A549 (cell line): ENCODE results near the gene CPLANE2. TPM values are rescaled to one million over a fixed set of nuclear protein-coding genes. Genes with fewer than 3 reads are reported as not detected.

ENCODE experiments used
- ATAC-seq, 2 experiments: fragments of 200-7000 bp in 1 of 2; fragments of >200 bp in 1 of 2; cut with Nextera tagmentation in 1 of 2; cut with Tn5 transposase in 1 of 2; 3 replicates each; pipeline versions ENCODE4 v1.8.0 to v1.9.1; 2018 to 2020; ENCODE audit warnings: mild to moderate bottlenecking in 1 of 2, moderate library complexity in 1 of 2
- CTCF ChIA-PET: fragments of 300-600 bp; sonication (Branson Sonifier 250); formaldehyde crosslinking; extraction: SDS; loops from one replicate; lab custom pipeline; 2021; ENCODE audit warnings: antibody characterized with exemption, inconsistent platforms; lab: Yijun Ruan, JAX
- POLR2A ChIA-PET: fragments of 350-600 bp; formaldehyde crosslinking; extraction: SDS; loops from one replicate; lab custom pipeline; 2021; ENCODE audit warnings: antibody characterized with exemption, inconsistent platforms; lab: Yijun Ruan, JAX
- DNase-seq, 2 experiments: peaks; one replicate each; pipeline versions ENCODE4 v3.0.0 to v3.0.0-alpha.2; 2011 to 2016; ENCODE audit warnings: low read depth in 1 of 2, low spot score in 1 of 2
- FAIRE-seq: peaks from 2 replicates; lab custom pipeline; 2011; peaks lifted over from hg19 to GRCh38; lab: Jason Lieb, UNC
- H3K27ac ChIP-seq, 2 experiments: fragments of >200 bp; sonication (Bioruptor Twin); formaldehyde crosslinking; 3 replicates each; pipeline ENCODE4 v1.5.1; 2016 to 2017
- H3K4me1 ChIP-seq: fragments of >200 bp; sonication (Bioruptor Twin); formaldehyde crosslinking; 3 replicates; pipeline ENCODE4 v1.6.1; 2016
- H3K4me2 ChIP-seq: fragments of >200 bp; sonication (Bioruptor Twin); formaldehyde crosslinking; 3 replicates; pipeline ENCODE4 v1.6.1; 2016
- H3K4me3 ChIP-seq: fragments of >200 bp; sonication (Bioruptor Twin); formaldehyde crosslinking; 3 replicates; pipeline ENCODE4 v1.5.1; 2016
- H3K9me3 ChIP-seq: fragments of >200 bp; sonication (Bioruptor Twin); formaldehyde crosslinking; 3 replicates; pipeline ENCODE4 v1.6.1; 2016
- BCL3 ChIP-seq: fragments of >200 bp; sonication (Bioruptor Twin); formaldehyde crosslinking; IDR thresholded peaks from 3 replicates; pipeline ENCODE4 v1.6.1; 2016
- BHLHE40 ChIP-seq: IDR thresholded peaks from 2 replicates; pipeline ENCODE4 v1.6.1; 2012; ENCODE audit warnings: low read depth, low read length, inconsistent platforms
- CBX8 ChIP-seq: fragments of 200-600 bp; sonication (generic); IDR thresholded peaks from 2 replicates; pipeline ENCODE4 v1.6.1; 2016
- CHD2 ChIP-seq: fragments of 150-350 bp; IDR thresholded peaks from 2 replicates; pipeline ENCODE4 v1.6.1; 2014; ENCODE audit warnings: low read length; ENCODE audit not compliant: partially characterized antibody
- CHD4 ChIP-seq: fragments of 200-600 bp; sonication (generic); IDR thresholded peaks from 2 replicates; pipeline ENCODE4 v1.6.1; 2016; ENCODE audit warnings: antibody characterized with exemption, mild to moderate bottlenecking, borderline replicate concordance
- CTCF ChIP-seq: fragments of >200 bp; sonication (Bioruptor Twin); formaldehyde crosslinking; IDR thresholded peaks from 3 replicates; pipeline ENCODE4 v1.5.1; 2016
- E2F6 ChIP-seq: IDR thresholded peaks from 2 replicates; pipeline ENCODE4 v1.6.1; 2012; ENCODE audit warnings: low read depth, borderline replicate concordance
- EP300 ChIP-seq, 2 experiments: fragments of >200 bp; sonication (Bioruptor Twin); formaldehyde crosslinking; IDR thresholded peaks; 2 replicates in 1 of 2; 3 replicates in 1 of 2; pipeline ENCODE4 v1.6.1; 2016 to 2017
- ESRRA ChIP-seq: fragments of 150-350 bp; IDR thresholded peaks from 2 replicates; pipeline ENCODE4 v1.6.1; 2014; ENCODE audit warnings: mild to moderate bottlenecking, low read length, borderline replicate concordance
- FOSB ChIP-seq: fragments of 250-450 bp; sonication (Bioruptor Pico); IDR thresholded peaks from 2 replicates; pipeline ENCODE4 v1.5.0; 2020; ENCODE audit warnings: mild to moderate bottlenecking, moderate library complexity
- GATA3 ChIP-seq: IDR thresholded peaks from 2 replicates; pipeline ENCODE4 v1.6.1; 2012; ENCODE audit warnings: borderline replicate concordance
- HEYL ChIP-seq: fragments of 250-450 bp; sonication (Bioruptor Pico); IDR thresholded peaks from 2 replicates; pipeline ENCODE4 v1.8.0; 2021; ENCODE audit warnings: mild to moderate bottlenecking, moderate library complexity
- HOXA7 ChIP-seq: fragments of 250-450 bp; sonication (Bioruptor Pico); IDR thresholded peaks from 2 replicates; pipeline ENCODE4 v1.5.0; 2020; ENCODE audit warnings: mild to moderate bottlenecking, moderate library complexity
- JUNB ChIP-seq: fragments of >200 bp; sonication (Bioruptor Twin); formaldehyde crosslinking; IDR thresholded peaks from 2 replicates; pipeline ENCODE4 v1.6.1; 2016
- KDM1A ChIP-seq: fragments of 200-600 bp; sonication (generic); IDR thresholded peaks from 2 replicates; pipeline ENCODE4 v1.6.1; 2016; ENCODE audit warnings: low read depth, mild to moderate bottlenecking
- MAFK ChIP-seq: fragments of 450-650 bp; IDR thresholded peaks from 2 replicates; pipeline ENCODE4 v1.6.1; 2014; ENCODE audit not compliant: partially characterized antibody
- MAZ ChIP-seq: fragments of 150-350 bp; IDR thresholded peaks from 2 replicates; pipeline ENCODE4 v1.6.1; 2014; ENCODE audit warnings: antibody characterized with exemption, low read depth, low read length, borderline replicate concordance
- MYC ChIP-seq: IDR thresholded peaks from 2 replicates; pipeline ENCODE4 v1.6.1; 2012; ENCODE audit warnings: mild to moderate bottlenecking, inconsistent platforms, low read length, improper control_type of control experiment, borderline replicate concordance
- NFE2L2 ChIP-seq: fragments of 150-350 bp; conservative IDR thresholded peaks from 2 replicates; pipeline ENCODE4 v1.6.1; 2014; ENCODE audit warnings: low read length
- NR3C1 ChIP-seq: fragments of >200 bp; sonication (Bioruptor Twin); formaldehyde crosslinking; IDR thresholded peaks from 3 replicates; pipeline ENCODE4 v1.6.1; 2017
- PHF8 ChIP-seq: fragments of 200-600 bp; sonication (generic); IDR thresholded peaks from 2 replicates; pipeline ENCODE4 v1.6.1; 2016; ENCODE audit warnings: low read depth, mild to moderate bottlenecking, antibody characterized with exemption, moderate library complexity, borderline replicate concordance
- REST ChIP-seq: fragments of 200-600 bp; sonication (generic); IDR thresholded peaks from 2 replicates; pipeline ENCODE4 v1.6.1; 2016; ENCODE audit warnings: antibody characterized with exemption, mild to moderate bottlenecking, moderate library complexity
- RNF2 ChIP-seq: fragments of 200-600 bp; sonication (generic); IDR thresholded peaks from 2 replicates; pipeline ENCODE4 v1.6.1; 2016; ENCODE audit warnings: low read depth, mild to moderate bottlenecking, antibody characterized with exemption, moderate library complexity, borderline replicate concordance
- SMC3 ChIP-seq: fragments of >200 bp; sonication (Bioruptor Twin); formaldehyde crosslinking; IDR thresholded peaks from 3 replicates; pipeline ENCODE4 v1.6.1; 2018; ENCODE audit warnings: inconsistent platforms
- SREBF2 ChIP-seq: fragments of 450-650 bp; IDR thresholded peaks from 2 replicates; pipeline ENCODE4 v1.6.1; 2014; ENCODE audit warnings: mild to moderate bottlenecking, moderate library complexity
- ZC3H11A ChIP-seq: fragments of 450-650 bp; IDR thresholded peaks from 2 replicates; pipeline ENCODE4 v1.6.1; 2014; ENCODE audit warnings: antibody characterized with exemption, mild to moderate bottlenecking
- ZSCAN20 ChIP-seq: fragments of 250-450 bp; sonication (Bioruptor Pico); IDR thresholded peaks from 2 replicates; pipeline ENCODE4 v1.8.0; 2022; ENCODE audit warnings: mild to moderate bottlenecking, moderate library complexity
- WGBS: methylation state at CpG from one replicate; pipeline ENCODE4 v1.1.6; 2017; ENCODE audit errors: missing lambda C conversion rate; 5-methylcytosine and 5-hydroxymethylcytosine counted together
- polyA plus RNA-seq, 4 experiments: library from polyadenylated mRNA; depleted of rRNA in 3 of 4; stranded (reverse); fragments of >200 nt; fragmentation: RNase III in 1 of 4; extraction: RNeasy Plus Mini Kit Qiagen cat#74134 plus additional on column Dnase treatment in 1 of 4; gene quantifications; 2 replicates in 3 of 4; 3 replicates in 1 of 4; pipeline ENCODE4 v1.2.3, GENCODE V29; 2011 to 2017

CPLANE2 gene
- polyA plus RNA-seq, 2 of the 4 experiments (the other 2 are of a cell fraction): 2.4 to 3.7 TPM

- WGBS: 69% methylated on average over 2 of the region's 6 CpGs
- peak; percentile 88 for ATAC-seq
- FAIRE-seq: peak; percentile 32
- peak overlapping the region; percentile 88 for H3K4me3 ChIP-seq
- ChIA-PET POLR2A (no interaction called here), CTCF (interaction anchor here (0.8 to 1.7 kb wide), 5 partner anchors 13 to 155 kb away, joined by 3 to 5 read pairs (median 4); no protein-coding TSS in a partner anchor)
- peaks cover 14% of the 10 kb centered on the region for H3K4me1 ChIP-seq
- peak overlapping the region; percentile 92 to 94 for H3K27ac ChIP-seq
- H3K9me3 ChIP-seq: no peaks in the 10 kb centered on the region
- peak; percentile 72 to 81 for DNase-seq
- H3K4me2 ChIP-seq: peak overlapping the region; percentile 100
- TF ChIP-seq MAFK (no peak), CTCF (0 out of 3 replicates have a peak, but pooled peaks have one; percentile 5)
- TF ChIP-seq, all 56 proteins: peak for 1
These were observed 956 bp downstream of the CPLANE2 start for GRCh38 chr1:16235944-16236510.

- POLR2A ChIA-PET: no interaction called here
- no peak for DNase-seq
- Histone ChIP-seq H3K4me2 (no peak overlapping the region), H3K9me3 (no peaks in the 10 kb centered on the region), H3K27ac (no peak overlapping the region), H3K4me3 (no peak overlapping the region), H3K4me1 (peaks cover 14% of the 10 kb centered on the region)
- ATAC-seq: no peak
- no peak for FAIRE-seq
- 97% methylated on average over 2 of the region's 2 CpGs for WGBS
- TF ChIP-seq BHLHE40 (no peak), CHD4 (no peak), SREBF2 (no peak), JUNB (no peak), ESRRA (no peak), NFE2L2 (no peak), ZSCAN20 (CRISPR knock-in tag) (no peak), NR3C1 (no peak), KDM1A (no peak), MYC (no peak), E2F6 (no peak), SMC3 (no peak), RNF2 (no peak), CBX8 (no peak), HOXA7 (CRISPR knock-in tag) (no peak), PHF8 (no peak)
- TF ChIP-seq, all 56 proteins: peak for 0
- CTCF ChIA-PET: interaction anchor here (0.8 to 3.9 kb wide), 7 partner anchors 9 to 162 kb away, joined by 3 to 16 read pairs (median 5); partner anchors contain the start of gene FAM131C
These were observed 1.6 kb downstream of the CPLANE2 start for GRCh38 chr1:16235347-16235746.

- POLR2A ChIA-PET: no interaction called here
- CTCF ChIA-PET: interaction anchor here (0.6 to 3.9 kb wide), 4 partner anchors 11 to 578 kb away, joined by 3 to 16 read pairs (median 10); no protein-coding TSS in a partner anchor
- 95% methylated on average over 4 of the region's 8 CpGs for WGBS
These were observed 3.6 kb downstream of the CPLANE2 start for GRCh38 chr1:16233431-16233830.

More at GRCh38 chr1:16233431-16233830, 3.6 kb downstream of the CPLANE2 start:
- H3K4me2 ChIP-seq: no peak overlapping the region
- no peak overlapping the region for H3K27ac ChIP-seq
- FAIRE-seq: no peak
- no peak for TF ChIP-seq HEYL (CRISPR knock-in tag)
- TF ChIP-seq GATA3: no peak
- TF ChIP-seq NFE2L2: no peak
- TF ChIP-seq CHD2: no peak
- no peak for TF ChIP-seq ZC3H11A
- TF ChIP-seq BCL3: no peak
- TF ChIP-seq SREBF2: no peak
- no peak for TF ChIP-seq CHD4
- no peak for TF ChIP-seq CBX8
- no peak for TF ChIP-seq REST
- no peak for TF ChIP-seq NR3C1
- no peak for TF ChIP-seq MAZ
- no peak for TF ChIP-seq BHLHE40
- no peak for TF ChIP-seq FOSB (CRISPR knock-in tag)
- TF ChIP-seq SMC3: no peak
- TF ChIP-seq EP300 (IDR thresholded peaks at IDR 0.05): no peak
- TF ChIP-seq, all 56 proteins: peak for 0
- DNase-seq: no peak
- H3K4me3 ChIP-seq: no peak overlapping the region
- no peaks in the 10 kb centered on the region for H3K9me3 ChIP-seq
- ATAC-seq: no peak
- H3K4me1 ChIP-seq: peaks cover 14% of the 10 kb centered on the region
